HTERT RPE-1 (cell line): ENCODE data around the gene EPB41L2.

ENCODE experiments used
- in situ Hi-C: fragments of 300-500 bp; cut with MboI; formaldehyde crosslinking; loops from 4 replicates; pipeline ENCODE4 v1.14.3; 2020; ENCODE audit warnings: low sequenced_read_pairs

EPB41L2 gene

GRCh38 chr6:130980310-130981032 is 82.6 kb downstream of the EPB41L2 start:
- in situ Hi-C loops, result no loop called here

DNA sequence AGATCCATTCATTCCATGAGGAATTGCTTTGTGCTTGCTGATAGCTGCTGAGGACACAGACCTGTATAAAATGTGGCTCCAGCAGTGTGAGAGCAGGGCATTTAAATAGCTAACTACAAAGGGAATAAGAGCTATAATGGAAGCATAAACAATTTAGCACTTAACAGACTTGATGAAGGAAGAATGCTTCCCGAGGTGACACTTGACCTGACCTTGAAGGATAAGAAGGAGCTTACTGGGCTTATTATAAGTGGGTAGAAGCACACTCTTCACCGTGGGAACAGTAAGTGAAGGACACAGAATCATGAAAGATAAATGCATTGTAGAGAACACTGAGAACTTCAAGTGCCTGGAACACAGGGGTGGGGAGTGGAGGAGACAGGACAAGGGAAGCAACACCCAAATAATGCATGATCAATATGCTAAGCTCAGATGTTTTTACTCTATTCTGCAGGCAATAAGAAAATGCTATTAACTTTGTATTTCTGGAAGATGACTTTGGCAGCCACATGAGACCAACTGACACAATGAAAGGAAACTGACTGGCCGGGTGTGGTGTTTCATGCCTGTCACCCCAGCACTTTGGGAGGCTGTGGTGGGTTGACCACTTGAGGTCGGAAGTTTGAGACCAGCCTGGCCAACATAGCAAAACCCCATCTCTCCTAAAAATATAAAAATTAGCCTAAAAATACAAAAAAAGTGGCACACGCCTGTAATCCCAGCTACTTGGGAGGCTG is 84.2 kb downstream of the EPB41L2 start:
- in situ Hi-C loops, result no loop called here

DNA sequence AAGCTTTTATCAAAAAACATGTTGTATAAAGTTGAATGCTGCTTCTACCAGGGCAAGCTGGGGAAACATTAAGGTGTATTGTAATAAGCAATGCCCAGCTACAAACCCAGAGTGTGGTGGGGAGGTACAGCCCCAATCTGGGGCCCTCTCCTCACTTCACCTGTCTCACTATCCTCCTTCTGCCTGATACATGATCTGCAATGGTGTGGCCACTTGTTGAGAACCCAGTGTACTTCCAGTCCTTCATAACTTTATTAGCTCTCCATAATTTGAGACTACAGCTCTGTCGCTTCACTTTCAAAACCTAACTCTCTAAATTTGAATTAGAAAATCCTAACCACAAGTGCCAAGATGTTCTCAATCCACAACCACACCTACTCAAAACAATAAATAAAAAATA is 84.9 kb downstream of the EPB41L2 start:
- in situ Hi-C loops, result no loop called here

GRCh38 chr6:130975325-130975724 is 87.7 kb downstream of the EPB41L2 start:
- in situ Hi-C loops, result no loop called here

- in situ Hi-C loops, result no loop called here
These were observed 89.3 kb downstream of the EPB41L2 start for GRCh38 chr6:130973521-130974277.

DNA sequence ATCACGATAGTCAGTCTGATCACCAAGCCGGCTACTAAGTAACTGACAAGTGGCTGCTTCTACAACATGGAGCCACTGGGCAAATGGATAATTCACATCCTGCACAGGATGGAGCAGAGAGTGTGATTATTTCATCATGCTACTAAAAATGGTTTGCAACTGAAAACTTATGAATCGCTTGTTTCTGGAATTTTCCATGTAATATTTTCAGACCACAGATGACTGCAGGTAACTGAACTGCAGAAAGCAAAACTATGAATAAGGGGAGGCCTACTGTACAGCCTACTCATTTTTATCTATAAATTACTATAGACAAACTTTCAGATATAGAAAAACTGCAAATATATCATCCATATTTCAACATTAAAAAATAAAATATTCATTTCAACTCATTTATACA is 91.5 kb downstream of the EPB41L2 start:
- in situ Hi-C loops, result no loop called here

DNA sequence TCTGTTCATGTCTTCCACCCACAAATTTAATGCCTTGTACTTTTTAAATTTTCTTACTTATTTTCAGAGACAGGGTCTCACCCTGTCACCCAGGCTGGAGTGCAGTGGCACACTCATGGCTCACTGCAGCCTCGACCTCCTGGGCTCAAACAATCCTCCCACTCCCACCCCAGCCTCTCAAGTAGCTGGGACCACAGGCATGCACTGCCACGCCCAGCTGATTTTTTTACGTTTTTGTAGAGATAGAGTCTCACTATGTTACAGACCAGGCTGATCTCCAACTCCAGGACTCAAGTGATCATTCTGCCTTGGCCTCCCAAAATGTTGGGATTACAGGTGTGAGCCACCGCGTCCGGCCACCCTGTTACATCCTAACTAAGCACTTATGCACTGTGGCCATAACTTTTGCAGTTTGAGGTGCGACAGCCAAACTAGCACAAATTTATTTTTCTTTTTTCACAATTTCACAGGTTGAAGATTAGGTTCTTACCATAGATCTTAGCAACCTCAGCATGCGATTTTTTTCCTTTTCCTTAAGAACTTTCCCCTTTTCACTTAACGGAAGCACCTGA is 92.1 kb downstream of the EPB41L2 start:
- in situ Hi-C loops, result no loop called here

DNA sequence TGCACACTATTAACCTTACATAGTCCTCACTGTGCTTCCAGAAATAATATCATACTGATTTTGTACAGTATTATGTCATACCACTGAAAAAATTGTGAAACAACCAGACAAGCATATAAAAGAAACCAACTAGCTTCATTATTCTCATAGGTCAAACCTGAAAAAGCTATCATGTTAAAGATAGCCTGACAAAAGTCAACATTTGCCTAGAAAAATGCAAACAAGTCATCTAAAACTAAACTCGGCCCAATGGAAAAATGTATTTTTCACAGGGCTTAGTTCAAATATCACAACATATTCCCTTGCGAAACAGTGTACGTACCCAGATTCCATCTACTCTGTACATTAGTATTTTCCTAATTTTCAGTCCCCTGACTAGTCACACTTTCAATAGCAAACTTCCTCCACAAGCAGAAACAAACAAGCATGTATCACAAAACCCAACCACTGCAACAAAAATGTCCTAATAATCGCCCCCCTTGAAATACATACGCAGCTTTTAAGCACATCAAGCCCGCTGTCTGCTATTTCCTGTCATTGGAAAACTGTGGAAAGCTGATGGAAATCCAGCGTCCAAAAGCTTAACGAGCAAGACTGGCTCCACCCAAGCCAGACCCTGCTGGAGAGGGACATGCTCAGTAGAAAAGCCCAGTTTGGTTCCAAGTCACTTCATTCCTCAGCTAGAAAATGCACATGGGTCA is 93.1 kb downstream of the EPB41L2 start:
- in situ Hi-C loops, result no loop called here

DNA sequence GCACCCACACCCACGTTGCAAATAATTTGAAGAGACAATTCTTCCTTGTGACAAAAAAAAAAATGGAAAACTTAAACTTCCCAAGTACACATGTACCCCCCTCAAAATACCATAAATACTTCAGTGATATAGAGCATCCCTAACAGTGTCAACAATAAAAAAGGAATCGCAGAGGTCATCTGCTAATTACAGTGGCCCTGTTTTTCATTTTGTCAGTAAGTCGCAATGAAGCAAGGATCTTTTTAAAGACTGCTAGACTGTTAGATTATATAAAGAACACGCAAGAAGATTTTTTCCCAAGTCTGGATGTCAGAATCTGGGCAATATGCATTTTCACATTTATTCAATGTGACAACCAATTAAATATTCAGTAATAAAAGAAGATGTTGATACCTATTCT is 93.9 kb downstream of the EPB41L2 start:
- in situ Hi-C loops, result no loop called here

DNA sequence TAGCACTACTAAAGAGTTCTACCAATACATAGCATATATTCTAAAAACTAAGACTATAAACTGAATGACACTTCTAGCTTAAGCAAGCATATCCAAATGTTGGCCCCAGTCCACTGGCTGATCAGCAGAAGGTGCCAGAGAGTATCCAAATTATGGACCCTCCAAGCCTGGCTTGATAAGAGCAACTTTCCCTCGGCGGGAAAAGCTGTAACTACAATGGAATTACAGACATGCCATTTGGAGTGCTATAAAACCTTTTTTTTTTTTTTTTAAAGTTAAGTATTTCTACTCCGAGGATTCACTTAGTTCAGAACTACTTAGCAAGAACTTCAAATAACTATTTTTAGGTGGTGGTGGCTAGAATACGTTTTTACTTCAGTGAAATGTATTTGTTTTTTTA is 94.6 kb downstream of the EPB41L2 start:
- in situ Hi-C loops, result no loop called here

- in situ Hi-C loops, result no loop called here
These were observed 95.3 kb downstream of the EPB41L2 start for GRCh38 chr6:130967502-130968445.

DNA sequence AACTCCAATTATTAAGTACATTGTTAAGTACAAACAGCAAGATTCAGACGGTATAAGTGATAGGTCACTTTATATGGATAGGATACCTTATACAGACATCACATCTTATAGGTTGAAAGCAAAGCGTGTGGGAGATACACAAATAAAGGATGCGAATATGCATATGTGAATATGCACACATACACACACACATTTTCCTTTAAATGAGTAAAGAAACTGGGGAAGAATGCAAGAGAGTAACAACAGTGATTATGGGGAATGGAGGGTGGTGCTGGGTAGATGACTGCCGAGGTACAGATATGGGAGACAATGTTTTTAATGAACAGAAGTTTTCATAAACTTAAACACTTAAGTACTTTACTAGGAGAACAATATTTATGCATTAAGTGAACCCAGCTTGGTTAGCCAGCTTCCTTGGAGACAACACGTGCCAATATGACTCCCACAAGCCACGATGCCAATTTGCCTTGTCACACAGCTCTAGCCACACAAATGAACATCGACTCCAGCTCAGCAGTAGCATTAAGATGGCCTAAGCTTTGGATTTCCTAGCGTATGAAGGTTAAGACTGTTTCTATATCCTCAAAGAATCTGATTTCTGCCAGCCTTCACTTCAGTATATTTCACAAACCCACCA is 96.6 kb downstream of the EPB41L2 start:
- in situ Hi-C loops, result no loop called here

DNA sequence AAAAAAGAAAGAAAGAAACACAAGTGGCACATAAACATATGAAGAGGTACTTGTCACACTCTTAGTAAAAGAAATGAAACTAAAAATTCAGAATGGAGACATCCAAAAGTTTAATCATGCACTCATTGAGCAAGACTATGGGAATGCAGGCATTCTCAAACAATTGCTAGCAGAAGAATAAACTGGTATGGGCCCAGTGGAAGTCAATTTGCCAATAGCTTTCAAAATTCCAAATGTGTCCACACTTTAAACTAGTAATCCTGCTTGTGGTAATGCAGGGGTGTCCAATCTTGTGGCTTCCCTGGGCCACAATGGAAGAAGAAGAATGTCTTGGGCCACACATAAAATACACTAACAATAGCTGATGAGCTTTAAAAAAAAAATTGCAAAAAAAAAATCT is 97.4 kb downstream of the EPB41L2 start:
- in situ Hi-C loops, result no loop called here

GRCh38 chr6:130964808-130965604 is 98.0 kb downstream of the EPB41L2 start:
- in situ Hi-C loops, result no loop called here

- in situ Hi-C loops, result no loop called here
These were observed 98.8 kb downstream of the EPB41L2 start for GRCh38 chr6:130964289-130964688.

- in situ Hi-C loops, result no loop called here
These were observed 100.1 kb downstream of the EPB41L2 start for GRCh38 chr6:130962966-130963365.

DNA sequence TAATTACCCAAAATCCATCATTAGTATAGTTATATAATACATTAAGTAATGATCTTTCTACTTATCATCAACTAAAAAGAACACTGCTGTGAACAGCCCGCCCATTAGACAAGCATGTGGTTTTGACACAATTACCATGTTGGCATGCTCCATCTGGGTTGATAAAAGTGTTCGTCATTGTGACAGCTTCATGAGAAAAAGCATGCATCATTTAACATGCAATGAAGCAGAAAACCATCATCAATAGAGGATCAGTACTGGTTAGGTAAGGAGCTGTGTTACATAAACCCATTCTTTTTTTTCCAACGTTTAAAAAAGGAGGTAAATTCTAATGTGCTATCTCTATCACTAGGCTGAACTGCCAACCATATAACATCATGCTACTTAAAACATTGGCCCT is 101.9 kb downstream of the EPB41L2 start:
- in situ Hi-C loops, result no loop called here

GRCh38 chr6:130959951-130960350 is 103.1 kb downstream of the EPB41L2 start:
- in situ Hi-C loops, result no loop called here
